GM18498 (cell line): ENCODE results near the gene PIMREG.

Source experiments
- ATAC-seq: cut with Tn5 transposase; IDR thresholded peaks from one replicate; pipeline ENCODE4 v1.9.1; 2021; ENCODE audit warnings: mild to moderate bottlenecking, moderate library complexity; ENCODE audit not compliant: unreplicated experiment

Gene PIMREG

DNA sequence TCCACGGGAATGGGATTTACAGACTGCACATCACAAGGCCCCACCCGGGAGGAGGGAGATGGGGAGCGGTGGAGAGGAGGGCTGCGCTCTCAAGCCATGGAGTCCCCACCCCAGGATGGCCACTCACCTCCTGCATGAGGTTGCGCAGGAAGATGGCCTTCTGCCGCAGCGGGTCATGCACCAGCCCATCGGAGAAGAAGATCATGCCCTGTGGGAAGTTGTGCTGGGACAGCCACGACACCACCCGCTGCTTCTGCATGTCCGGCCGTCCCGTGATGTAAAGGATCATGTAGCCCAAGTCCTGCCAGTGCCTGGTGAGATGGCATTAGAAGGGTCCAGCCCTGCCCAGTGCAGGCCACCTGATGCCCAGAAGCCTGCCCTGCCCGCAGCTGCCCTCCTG lies 17.0 kb downstream of the PIMREG start:
- no peak for ATAC-seq

DNA sequence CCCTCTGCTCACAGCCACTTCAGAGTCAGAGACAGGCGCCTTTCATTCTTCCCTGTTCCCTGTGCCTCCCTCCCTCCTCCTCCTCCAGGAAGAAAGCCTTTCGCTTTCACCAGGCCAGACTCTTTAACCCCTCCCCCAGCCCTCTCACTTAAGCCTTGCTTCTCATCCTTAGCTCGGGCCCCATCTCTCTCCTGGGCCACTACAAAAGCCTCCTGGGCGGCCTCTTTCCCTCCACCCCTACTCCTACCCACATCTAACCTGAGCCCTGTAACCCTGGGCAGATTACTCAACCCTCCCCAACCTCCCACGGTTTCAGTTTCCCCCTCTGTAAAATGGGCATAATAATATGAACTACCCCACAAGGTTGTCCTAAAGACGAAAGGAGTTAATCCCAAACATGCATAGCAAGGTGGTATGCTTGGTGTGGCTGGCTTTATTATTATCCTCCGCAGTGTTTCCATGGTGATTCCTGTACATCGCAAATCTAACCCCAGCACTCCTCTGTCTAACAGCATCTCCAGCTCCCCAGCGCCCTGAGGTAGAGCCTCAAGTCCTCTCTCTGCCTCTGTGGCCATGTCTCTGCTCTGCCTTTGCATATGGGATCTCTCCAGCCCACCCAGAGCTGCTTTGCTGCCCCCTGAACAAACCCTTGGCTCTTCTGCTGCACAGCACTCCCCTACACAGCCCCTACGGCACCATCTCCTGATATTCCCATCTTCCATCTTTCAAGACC lies 17.7 kb downstream of the PIMREG start:
- no peak for ATAC-seq

DNA sequence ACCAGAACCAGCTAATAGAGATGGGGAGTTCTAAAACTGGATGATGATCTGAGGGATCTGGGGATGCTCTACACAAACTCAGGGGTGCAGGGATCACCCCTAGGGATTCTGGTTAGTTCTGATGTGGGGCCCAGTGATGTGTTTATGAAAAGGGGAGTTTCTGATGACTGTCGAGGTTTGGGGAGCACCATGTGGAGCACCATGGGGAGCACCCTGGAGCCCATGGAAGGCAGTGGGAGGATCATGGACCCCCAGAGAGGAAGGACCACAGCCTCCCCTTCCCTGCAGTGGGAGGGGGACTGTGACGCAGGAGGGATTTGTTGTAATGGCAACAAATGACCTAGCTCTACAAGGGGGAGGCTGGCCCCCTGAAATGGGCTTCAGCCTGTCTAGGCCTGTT lies 18.4 kb downstream of the PIMREG start:
- no peak for ATAC-seq

GRCh38 chr17:6463616-6464445 lies 19.6 kb downstream of the PIMREG start:
- ATAC-seq, result no peak

GRCh38 chr17:6464446-6465041 lies 20.3 kb downstream of the PIMREG start:
- ATAC-seq, result no peak

DNA sequence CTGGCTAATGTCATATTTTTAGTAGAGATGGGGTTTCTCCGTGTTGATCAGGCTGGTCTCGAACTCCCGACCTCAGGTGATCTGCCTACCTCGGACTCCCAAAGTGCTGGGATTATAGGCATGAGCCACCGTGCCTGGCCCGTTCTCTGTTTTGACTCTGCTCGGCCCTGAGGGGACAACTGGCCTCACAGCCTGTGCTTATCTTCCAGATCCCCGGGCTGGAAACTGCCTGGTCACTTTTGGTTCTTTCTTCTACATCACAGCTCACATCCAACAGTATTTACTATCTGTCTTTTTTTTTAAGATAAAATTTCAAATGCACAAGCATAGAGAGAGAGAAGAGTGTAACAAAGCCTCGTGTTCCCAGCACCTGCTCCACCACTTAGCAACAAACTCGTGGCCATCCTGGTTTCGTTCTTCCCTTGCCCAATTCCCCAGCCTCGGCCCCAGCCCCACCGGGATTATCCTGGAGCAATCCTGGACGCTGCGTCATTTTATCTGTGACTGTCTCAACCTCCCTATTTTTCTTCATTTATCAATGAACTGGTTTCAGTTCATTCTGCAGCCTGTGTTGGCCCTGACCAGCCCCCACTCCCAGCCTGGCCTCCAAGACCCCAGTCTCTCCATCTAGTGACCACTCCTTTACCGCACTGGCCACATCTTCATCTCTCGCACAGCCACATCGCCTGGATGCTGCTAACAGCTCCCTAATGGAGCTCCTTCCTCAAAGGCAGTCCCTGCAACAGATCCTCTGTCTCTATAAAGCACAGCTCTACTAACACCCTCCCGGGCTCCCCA lies 21.1 kb downstream of the PIMREG start:
- no peak for ATAC-seq

GRCh38 chr17:6467567-6467966 lies 23.3 kb downstream of the PIMREG start:
- no peak for ATAC-seq

- no peak for ATAC-seq
Measured at GRCh38 chr17:6468051-6468790, 24.0 kb downstream of the PIMREG start.

DNA sequence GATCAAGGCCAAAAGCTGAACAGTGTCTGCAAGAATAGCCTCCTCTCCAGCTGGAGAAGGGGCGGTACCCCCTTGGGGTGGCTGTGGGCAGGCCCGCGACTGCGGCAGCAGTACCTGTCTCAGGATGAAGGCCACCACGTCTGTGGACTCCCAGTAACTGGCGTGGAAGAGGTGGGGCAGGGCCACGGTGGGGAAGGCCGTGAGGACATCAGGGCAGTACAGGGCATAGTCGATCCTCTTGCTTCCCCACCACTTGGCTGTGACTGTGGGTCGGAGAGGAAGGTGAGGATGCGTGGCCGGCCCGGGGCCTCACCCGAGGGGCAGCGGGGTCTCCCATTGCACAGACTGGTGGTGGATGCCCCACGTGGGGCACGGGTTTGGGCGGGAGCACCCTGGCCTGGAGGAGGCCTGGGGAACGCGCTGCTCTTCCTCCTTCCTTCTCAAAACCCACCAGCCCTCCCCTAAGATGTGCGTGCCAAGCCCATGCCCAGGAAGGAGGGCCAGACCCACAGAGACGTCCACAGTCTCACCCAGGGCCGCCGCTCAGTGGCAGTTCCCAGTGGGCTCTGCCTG lies 26.0 kb downstream of the PIMREG start:
- ATAC-seq, result no peak

DNA sequence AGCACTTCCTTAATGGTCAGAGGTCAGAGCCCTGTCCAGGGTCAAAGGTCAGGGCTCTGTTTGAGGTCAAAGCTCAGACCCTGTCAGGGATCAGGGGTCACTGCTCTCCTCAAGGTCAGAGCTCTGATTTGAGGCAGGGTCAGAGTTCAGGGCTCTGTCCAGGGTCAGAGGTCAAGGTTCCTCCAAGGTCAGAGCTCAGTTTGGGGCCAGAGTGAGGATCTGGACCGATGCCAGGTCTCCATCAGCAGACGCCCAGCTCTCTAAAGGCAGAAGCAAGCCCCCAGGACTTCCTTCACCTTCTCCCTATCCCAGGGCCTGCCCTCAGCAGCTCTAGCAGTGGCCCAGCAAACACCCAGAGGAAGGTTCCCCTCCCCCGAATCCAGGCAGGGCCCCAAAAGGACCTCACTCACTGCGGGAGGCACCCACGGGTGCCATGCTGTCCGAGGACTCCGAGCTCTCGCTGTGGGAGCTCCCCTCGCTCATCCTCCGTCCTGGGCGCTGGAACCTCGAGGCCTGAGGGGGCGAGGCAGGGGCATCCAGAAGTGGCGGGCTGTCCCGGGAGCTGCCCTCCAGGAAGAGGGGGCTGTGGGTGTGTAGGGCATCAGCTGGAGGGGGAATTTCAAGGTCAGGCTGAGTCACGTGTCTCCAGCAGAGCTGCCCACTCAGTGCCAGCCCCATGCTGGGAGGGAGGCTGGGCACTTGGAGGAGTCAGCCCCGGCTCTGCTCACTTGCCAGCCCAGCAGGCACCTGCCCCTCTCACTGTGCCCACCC lies 26.7 kb downstream of the PIMREG start:
- no peak for ATAC-seq

DNA sequence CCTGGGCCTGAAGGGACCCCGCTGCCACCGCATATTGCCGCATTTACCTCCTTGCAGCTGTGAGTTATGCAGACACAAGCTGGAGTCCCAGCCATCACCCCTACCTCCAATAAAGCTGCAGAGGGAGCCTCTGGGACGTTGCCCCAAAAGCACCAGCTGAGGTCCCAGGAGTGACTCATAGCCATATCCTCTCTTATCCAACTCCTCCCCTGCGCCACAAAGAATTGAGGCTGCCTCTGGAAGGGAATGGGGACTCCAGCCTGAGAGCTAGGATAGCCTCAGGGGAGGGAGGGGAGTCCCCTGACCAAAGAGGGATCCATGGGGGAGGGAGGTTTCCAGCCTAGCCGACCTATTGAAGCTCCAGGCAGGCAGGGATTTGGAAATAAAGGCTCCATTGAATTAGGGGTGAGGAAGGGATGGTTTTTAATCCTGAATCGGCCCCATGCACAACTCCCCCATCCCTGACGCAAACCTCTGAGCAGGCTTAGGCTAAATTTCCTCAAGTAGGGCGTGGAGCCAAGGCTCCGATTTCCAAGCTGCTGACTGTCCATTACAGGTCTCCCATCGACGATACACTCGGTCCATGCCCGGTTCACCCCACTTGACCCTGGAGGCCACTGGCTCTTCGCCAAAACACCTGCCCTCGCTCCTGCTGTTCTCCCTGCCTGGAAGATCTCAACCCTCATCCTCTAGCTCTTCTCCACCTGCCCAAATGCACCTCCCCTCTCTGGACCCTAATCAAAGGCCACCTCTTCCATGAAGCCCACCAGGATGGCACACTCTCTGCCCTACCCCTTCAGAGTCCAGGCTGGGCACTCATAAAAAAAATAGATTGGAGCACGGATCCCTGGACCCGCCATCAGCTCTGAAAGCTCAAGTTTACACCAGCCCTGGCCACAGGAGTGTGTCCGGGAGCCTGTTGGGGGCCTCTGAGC lies 27.5 kb downstream of the PIMREG start:
- no peak for ATAC-seq

GRCh38 chr17:6472517-6472916 lies 28.3 kb downstream of the PIMREG start:
- ATAC-seq, result no peak

- ATAC-seq, result no peak
Measured at GRCh38 chr17:6473128-6473767, 29.0 kb downstream of the PIMREG start.

DNA sequence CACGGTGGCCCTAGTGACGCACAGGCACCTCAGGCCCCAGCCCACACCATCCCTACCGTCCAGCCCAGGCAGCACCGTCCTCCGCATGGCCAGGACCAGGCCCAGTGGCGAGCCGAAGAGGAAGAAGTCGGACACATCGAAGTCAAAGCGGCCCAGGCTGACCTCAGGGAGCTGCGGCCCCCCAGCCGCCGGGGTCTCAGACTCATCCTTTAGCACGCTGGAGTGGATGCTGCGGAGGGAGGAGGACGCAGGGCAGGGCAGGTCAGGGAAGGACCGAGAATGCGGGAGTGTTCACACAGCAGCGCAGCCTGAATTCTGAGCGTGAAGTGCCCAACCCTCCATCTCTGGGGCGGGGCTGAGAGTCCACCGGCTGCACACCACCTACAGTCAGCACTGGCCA lies 30.1 kb downstream of the PIMREG start:
- no peak for ATAC-seq

DNA sequence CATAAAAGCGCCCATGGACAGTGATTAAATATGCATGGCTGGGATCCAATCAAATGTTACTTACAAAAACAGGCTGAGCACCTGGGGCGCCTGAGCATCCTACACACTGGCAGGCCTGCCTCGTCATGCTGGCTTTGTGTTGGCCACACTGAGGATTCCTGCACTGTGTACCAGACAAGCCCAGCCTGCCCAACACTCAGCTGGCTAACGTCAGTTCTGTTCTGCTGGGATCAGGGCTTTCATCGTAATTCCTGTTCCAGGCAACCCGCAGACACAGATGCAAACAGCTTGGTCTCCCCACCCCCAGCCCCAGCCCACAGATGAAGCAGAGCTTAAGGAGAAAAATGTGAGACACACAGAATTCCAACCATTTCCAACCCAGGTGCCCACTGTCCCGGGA lies 30.7 kb downstream of the PIMREG start:
- no peak for ATAC-seq

DNA sequence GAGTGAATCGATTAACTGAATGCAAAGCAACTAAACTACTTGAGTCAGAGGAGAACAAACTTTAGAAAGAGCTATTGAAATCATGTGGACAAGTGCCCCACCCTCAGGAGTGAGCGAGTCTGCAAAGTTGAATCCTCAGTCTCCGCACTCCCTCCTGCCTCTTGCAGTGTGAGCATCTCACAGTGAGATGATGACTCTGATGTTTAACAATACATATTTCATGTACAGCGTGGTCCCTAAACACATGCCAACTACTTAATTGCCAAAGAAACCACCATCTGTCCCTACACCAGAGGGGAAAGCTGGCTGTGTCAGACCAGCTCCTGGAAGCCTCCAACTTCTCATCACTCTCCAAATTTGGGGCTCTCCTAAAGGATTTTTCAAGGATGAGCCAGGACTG lies 31.2 kb downstream of the PIMREG start:
- ATAC-seq, result no peak

GRCh38 chr17:6476076-6476809 lies 32.0 kb downstream of the PIMREG start:
- no peak for ATAC-seq
